Astrocyte (in vitro differentiated cells and primary cell): Measurements from ENCODE around the gene ERMAP.

Source experiments
- CTCF ChIP-seq: IDR thresholded peaks from 2 replicates; pipeline ENCODE4 v1.5.1; 2011; ENCODE audit warnings: low read depth, mild to moderate bottlenecking, inconsistent platforms, low read length, moderate library complexity; ENCODE audit not compliant: insufficient read depth
- EZH2 ChIP-seq: IDR thresholded peaks from 2 replicates; pipeline ENCODE4 v1.6.1; 2012; ENCODE audit warnings: mild to moderate bottlenecking, low read length, inconsistent platforms; ENCODE audit not compliant: insufficient read depth

- TF ChIP-seq EZH2 (no peak), CTCF (no peak)
These were observed 31.8 kb upstream of the ERMAP start, which contains the start of gene TMEM269 for GRCh38 chr1:42784946-42785693.
